SIG-M5 (cell line): ENCODE data around the gene CD59.
A peak's percentile ranks its signal among the peaks of the same experiment; 100 is the strongest.
"Not testable (repeated sequence)": the region's sequence is repeated elsewhere in the genome, so short reads cannot be mapped to it uniquely, and the experiment has no call there.

Experiments used
- DNase-seq: peaks from one replicate; lab custom pipeline; 2025; lab: John Stamatoyannopoulos, UW

CD59 gene

GRCh38 chr11:33742249-33742851 lies 6.1 kb upstream of the CD59 start:
- DNase-seq = no peak

GRCh38 chr11:33741806-33742205 lies 5.6 kb upstream of the CD59 start:
- no peak for DNase-seq

DNA sequence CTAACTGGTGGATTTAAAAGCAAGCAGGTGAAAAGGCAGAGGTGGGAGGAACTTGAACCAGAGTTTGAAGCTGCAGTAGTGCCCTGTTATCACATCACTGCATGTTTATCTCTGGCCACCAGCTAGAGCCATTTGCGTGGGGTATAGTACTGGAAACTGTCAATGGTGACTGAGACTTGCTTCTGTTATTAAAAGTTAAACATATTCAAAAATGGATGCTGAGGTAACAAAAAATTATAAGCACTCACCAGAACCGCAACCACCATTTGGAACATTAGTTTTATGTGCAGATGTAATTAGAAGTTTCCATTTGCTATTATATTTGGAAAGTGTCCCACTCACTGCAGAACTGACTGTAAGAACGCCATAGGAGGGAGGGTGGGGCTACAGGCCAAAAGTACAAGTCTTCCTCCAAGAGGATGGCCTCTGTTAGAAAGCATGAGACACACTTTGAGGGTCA lies 1.2 kb upstream of the CD59 start:
- DNase-seq = no peak

DNA sequence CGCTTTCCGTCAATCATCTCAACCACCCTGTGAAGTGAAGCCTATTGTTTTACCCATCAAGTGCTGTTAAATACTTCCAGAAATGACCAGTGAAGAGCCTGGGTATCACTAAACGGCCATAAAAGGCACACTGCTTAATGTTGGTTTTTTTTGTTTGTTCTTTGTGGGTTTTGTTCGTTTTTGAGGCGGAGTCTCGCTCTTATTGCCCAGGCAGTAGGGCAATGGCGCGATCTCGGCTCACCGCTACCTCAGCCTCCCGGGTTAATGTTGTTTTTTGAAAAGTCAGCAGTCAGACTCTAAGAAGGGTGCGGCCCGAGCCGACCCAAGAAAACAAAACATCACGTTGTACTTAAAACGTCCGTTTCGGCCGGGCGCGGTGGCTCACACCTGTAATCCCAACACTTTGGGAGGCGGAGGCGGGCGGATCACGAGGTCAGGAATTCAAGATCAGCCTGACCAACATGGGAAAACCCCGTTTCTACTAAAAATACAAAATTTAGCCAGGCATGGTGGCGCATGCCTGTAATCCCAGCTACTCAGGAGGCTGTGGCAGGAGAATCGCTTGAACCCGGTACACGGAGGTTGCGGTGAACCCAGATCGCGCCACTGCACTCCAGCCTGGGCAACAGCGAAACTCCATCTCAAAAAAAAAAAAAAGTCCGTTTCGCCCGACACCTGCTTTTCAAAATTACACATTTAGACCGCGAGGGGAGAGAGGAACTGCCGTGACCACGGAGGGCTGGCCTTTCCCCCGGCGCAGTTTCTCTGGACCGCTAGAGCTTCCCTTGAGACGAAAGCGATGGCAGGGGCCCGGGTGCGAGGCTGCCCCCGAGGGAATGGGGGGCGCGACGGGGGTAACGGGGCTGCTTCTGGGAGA lies 714 bp downstream of the CD59 start:
- no peak for DNase-seq

DNA sequence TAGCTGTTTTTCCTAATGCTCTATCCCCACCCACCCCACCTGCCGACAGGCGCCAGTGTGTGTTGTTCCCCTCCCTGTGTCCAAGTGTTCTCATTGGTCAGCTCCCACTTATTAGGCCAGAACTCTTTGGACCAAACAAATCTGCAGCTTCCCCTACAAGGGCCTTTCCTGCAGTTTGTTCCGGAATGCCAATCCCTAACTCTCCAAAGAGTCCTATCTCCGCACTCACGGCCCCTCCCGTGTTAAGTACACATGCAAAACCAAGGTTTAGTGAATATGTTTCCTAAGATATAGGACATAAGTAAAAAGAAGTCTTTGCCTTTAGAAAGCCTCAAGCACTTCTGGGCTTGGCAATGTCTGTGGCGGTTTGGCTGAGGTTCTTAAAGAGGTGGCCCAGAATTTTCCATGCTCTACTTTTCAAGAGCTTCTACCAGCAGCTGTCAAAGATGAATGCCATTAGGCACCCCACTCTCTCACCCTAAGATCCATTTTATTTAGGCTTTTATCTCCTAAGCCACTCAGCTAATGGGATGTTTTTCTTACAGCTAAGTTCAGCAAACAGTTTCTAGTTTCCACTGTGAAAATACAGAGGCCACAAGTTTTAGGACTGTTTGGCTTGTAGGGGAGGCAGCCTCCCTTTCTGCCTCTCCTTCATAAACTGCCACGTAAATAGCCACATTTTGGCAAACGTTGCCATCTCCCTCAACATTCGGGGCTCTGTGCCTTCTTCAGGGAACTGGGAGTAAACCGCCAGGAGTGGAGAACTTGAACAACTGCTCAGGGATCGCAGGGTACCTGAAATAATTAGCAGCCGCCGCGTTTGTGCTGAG lies 1.6 kb downstream of the CD59 start:
- DNase-seq = no peak

DNA sequence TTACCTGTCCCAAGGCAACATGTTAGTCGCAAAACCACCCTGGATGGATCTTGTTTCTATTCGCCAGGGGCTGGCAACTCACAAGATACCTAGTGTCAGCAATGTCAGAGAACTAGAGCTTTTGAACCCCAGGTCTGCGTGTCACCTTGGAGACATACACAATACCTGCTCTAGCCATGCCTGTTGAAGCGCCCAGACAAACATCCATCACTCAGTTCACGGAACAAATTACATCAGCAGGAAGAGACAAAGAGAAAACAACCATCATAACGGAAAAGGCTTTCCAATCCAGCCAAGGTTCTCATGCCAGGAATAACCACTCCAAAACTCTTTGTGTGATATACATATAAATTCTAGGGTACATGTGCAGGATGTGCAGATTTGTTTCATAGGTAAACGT lies 2.2 kb downstream of the CD59 start:
- no peak for DNase-seq

GRCh38 chr11:33731723-33732531 lies 4.3 kb downstream of the CD59 start:
- DNase-seq = peak; percentile 3

DNA sequence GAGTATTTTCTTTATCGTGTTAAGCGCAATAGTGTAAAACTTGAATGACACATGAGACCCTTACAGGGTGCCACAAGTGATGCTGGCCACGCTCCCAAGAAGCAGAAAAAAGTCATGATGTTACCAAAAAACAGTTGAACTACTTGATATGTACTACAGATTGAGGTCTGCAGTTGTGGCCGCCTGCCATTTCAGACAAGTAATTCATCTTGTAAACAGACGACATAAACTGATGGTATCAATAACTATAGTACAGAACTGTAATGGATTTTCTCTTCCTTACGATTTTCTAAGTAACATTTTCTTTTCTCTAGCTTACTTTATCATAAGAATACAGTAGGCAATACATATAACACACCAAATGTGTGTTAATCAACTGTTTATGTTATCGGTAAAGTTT lies 5.5 kb downstream of the CD59 start:
- no peak for DNase-seq

GRCh38 chr11:33729072-33729664 lies 7.1 kb downstream of the CD59 start:
- DNase-seq = not testable (repeated sequence)

- not testable (repeated sequence) for DNase-seq
Measured at GRCh38 chr11:33727539-33727938, 8.7 kb downstream of the CD59 start.

DNA sequence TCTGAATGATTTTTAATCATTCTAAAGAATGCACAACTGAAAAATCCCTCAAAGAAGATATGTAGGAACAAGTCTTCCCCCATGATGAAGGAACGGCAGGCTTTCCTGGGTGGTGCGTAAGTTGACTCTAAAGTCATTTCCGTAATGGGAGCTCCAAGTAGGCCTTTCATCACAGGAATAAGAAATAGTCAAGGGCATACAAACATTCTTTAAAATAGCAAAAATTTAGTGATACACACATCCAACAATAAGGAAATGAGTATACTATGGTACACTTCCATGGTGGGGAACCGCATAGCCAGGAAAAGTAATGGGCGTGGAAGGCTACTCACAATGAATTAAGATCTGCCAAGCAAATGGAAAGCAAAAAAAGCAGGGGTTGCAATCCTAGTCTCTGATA lies 10.7 kb downstream of the CD59 start:
- no peak for DNase-seq

DNA sequence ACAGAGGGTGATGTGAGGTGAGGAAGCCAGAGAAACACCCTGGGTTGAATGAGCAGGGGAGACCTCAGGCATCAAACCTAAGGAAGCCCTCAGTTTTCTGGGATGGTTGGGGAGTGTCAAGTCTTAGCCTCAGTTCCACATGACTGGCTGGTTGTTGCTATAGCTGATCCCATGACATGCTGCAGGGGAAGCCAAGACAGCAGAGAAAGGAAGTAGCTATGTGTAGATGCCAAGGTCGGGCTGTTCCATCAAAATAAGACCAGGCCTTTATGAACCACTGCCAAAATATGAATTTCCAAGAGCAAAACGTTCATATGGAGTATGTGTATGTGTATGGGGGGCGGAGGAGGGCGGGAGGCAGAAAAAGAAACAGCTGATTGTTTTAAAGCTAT lies 11.6 kb downstream of the CD59 start:
- no peak for DNase-seq

GRCh38 chr11:33723238-33723881 lies 12.9 kb downstream of the CD59 start:
- DNase-seq = no peak

- no peak for DNase-seq
Measured at GRCh38 chr11:33722590-33723234, 13.5 kb downstream of the CD59 start.

GRCh38 chr11:33721984-33722383 lies 14.2 kb downstream of the CD59 start:
- DNase-seq = no peak

- no peak for DNase-seq
Measured at GRCh38 chr11:33721426-33721825, 14.8 kb downstream of the CD59 start.

DNA sequence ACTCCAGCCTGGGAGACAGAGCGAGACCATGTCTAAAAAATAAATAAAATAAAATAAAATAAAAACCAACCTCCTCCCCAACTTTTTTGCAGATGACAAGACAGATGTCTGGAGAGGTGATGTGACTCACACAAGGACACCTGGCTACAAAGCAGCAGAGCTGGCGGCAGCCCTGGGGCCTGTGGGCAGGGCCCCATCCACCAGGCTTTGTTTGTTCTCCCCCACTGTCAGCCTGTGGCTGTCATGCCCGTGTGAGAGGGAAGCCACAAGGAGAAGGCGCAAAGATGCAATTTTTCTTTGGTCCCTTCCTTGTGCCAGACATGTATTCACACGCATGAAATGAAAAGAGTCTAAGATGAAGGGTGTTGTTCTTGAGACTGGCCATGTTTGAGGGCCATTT lies 16.6 kb downstream of the CD59 start:
- DNase-seq = no peak

DNA sequence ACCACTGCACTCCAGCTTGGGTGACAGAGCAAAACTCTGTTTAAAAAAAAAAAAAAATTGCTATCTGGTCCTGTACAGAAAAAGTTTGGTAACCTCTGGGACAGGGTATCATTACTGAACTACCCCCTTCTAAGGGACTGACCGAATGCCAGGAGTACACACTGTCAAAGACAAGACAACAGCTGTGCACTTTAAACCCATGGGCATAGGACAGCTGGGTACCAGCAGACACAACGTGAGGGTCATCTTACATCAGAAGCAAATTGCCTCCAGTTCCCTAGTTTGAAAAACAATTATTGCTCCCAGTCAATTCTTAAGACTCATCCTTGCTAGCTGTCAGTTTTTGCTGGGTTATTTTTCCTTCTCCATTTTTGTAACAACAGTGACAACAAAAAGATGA lies 17.8 kb downstream of the CD59 start:
- DNase-seq = no peak

- DNase-seq = no peak
Measured at GRCh38 chr11:33716243-33716642, 20.0 kb downstream of the CD59 start.

DNA sequence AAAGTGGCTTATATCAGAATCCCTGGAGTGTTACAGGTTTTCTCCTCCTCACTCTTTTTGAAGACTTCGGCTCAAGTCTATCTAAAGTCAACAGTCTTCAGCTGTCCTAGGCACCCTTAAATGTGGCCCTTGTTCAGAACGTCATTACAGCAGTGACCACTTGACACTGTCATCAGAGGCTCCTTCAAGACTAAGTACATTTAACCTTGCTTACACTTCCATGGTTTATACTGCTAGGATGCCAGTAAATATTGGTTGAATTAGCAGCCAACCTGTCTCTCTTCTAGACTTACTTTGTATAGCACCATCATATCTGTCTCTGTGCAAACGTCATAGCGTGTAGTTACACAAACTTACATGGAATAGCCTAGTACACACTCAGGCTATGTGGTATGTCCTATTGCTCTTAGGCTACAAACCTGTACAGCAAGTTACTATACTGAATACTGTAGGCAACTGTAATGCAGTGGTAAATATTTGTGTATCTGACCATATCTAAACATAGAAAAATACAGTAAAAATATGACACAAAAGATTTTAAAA lies 22.3 kb downstream of the CD59 start:
- no peak for DNase-seq
